HCT116 (cell line): ENCODE results near the gene SPDYE4. TPM values are rescaled to one million over a fixed set of nuclear protein-coding genes. Genes with fewer than 3 reads are reported as not detected.

ENCODE experiments used
- ATAC-seq: fragments of 200-7000 bp; cut with Tn5 transposase; 2 replicates; pipeline ENCODE4 v1.9.1; 2020; ENCODE audit warnings: mild to moderate bottlenecking, moderate library complexity
- BruUV-seq: library from RNA; stranded (reverse); fragments of 400-500 nt; replicated peaks from 2 replicates; lab custom pipeline; 2021; lab: Mats Ljungman, UMichigan
- CTCF ChIA-PET: fragments of 300-600 bp; sonication (Branson Sonifier 250); formaldehyde crosslinking; loops from one replicate; lab custom pipeline; 2021; ENCODE audit warnings: antibody characterized with exemption; lab: Charles Lee
- POLR2A ChIA-PET: fragments of 300-600, 350-600 bp; sonication (Branson Sonifier 250); formaldehyde crosslinking; loops from one replicate; lab custom pipeline; 2021; ENCODE audit warnings: antibody characterized with exemption; lab: Charles Lee
- RAD21 ChIA-PET, 2 experiments: fragments of 300-600 bp; sonication (Branson Sonifier 250); formaldehyde crosslinking; loops; one replicate each; lab custom pipeline; 2023; ENCODE audit warnings: low total read pairs in 2 of 2; ENCODE audit not compliant: uncharacterized antibody in 2 of 2, unreplicated experiment in 2 of 2, low non-redundant PET in 1 of 2; lab: Charles Lee
- DNase-seq: peaks from one replicate; pipeline ENCODE4 v3.0.0-alpha.2; 2010; ENCODE audit warnings: low read depth, low spot score
- H2AFZ ChIP-seq: fragments of 200-600 bp; shearing (Covaris generic), sonication (generic); 2 replicates; pipeline ENCODE4 v1.6.1; 2017; ENCODE audit warnings: low read depth, mixed run types, mixed read lengths, antibody characterized with exemption, low read length; ENCODE audit not compliant: poor library complexity, severe bottlenecking
- H3K27ac ChIP-seq: 2 replicates; pipeline ENCODE4 v1.5.1; 2012; ENCODE audit warnings: low read depth, low read length
- H3K27me3 ChIP-seq: fragments of 200-600 bp; sonication (generic); 2 replicates; pipeline ENCODE4 v1.6.1; 2016; ENCODE audit warnings: mixed run types, low read length, mixed read lengths; ENCODE audit not compliant: insufficient read depth
- H3K36me3 ChIP-seq, 2 experiments: fragments of 200-500 bp in 1 of 2; fragments of 200-600 bp in 1 of 2; sonication (Bioruptor generic) in 1 of 2; sonication (generic) in 1 of 2; 2 replicates each; pipeline versions ENCODE4 v1.5.1 to v1.6.1; 2014 to 2016; ENCODE audit warnings: low read length in 2 of 2, inconsistent platforms in 1 of 2, mixed read lengths in 1 of 2, mixed run types in 1 of 2; ENCODE audit not compliant: insufficient read depth in 2 of 2, control insufficient read depth in 1 of 2
- H3K4me1 ChIP-seq, 2 experiments: fragments of 200-600 bp in 1 of 2; sonication (generic) in 1 of 2; 2 replicates each; pipeline versions ENCODE4 v1.5.1 to v1.6.1; 2012 to 2017; ENCODE audit warnings: low read length in 2 of 2, inconsistent platforms in 1 of 2, mild to moderate bottlenecking in 1 of 2, mixed read lengths in 1 of 2, mixed run types in 1 of 2, moderate library complexity in 1 of 2; ENCODE audit not compliant: insufficient read depth in 2 of 2, control insufficient read depth in 1 of 2
- H3K4me2 ChIP-seq: fragments of 200-600 bp; sonication (generic); 2 replicates; pipeline ENCODE4 v1.6.1; 2017; ENCODE audit warnings: mixed run types, low read length, mixed read lengths
- H3K4me3 ChIP-seq, 2 experiments: fragments of 200-600 bp in 1 of 2; sonication (generic) in 1 of 2; replicated peaks in 1 of 2; 2 replicates each; pipeline ENCODE4 v1.5.1; 2011 to 2016; ENCODE audit warnings: low read length in 2 of 2, control low read depth in 1 of 2, low read depth in 1 of 2, mild to moderate bottlenecking in 1 of 2, mixed read lengths in 1 of 2, mixed run types in 1 of 2
- H3K79me2 ChIP-seq: fragments of 200-600 bp; sonication (generic); 2 replicates; pipeline ENCODE4 v1.6.1; 2017; ENCODE audit warnings: mild to moderate bottlenecking, mixed run types, low read length, moderate library complexity, mixed read lengths; ENCODE audit not compliant: insufficient read depth
- H3K9ac ChIP-seq: fragments of 200-600 bp; sonication (generic); 2 replicates; pipeline ENCODE4 v1.6.1; 2016; ENCODE audit warnings: low read length, mixed read lengths
- H3K9me2 ChIP-seq: fragments of 200-600 bp; sonication (generic), shearing (Covaris generic); 2 replicates; pipeline ENCODE4 v1.6.1; 2017; ENCODE audit warnings: mixed run types, mild to moderate bottlenecking, moderate library complexity; ENCODE audit not compliant: insufficient read depth
- H3K9me3 ChIP-seq, 2 experiments: fragments of 200-500 bp in 1 of 2; fragments of 200-600 bp in 1 of 2; sonication (Bioruptor generic) in 1 of 2; sonication (generic) in 1 of 2; 2 replicates each; pipeline ENCODE4 v1.6.1; 2014 to 2017; ENCODE audit warnings: low read length in 2 of 2, mixed read lengths in 2 of 2, inconsistent platforms in 1 of 2, low read depth in 1 of 2, mild to moderate bottlenecking in 1 of 2, mixed run types in 1 of 2, moderate library complexity in 1 of 2; ENCODE audit not compliant: control insufficient read depth in 1 of 2, insufficient read depth in 1 of 2
- H4K20me1 ChIP-seq: fragments of 200-600 bp; sonication (generic), shearing (Covaris generic); 2 replicates; pipeline ENCODE4 v1.6.1; 2017; ENCODE audit warnings: mixed run types, mild to moderate bottlenecking, moderate library complexity; ENCODE audit not compliant: insufficient read depth
- CBX3 ChIP-seq: IDR thresholded peaks from 2 replicates; pipeline ENCODE4 v1.6.1; 2012; ENCODE audit warnings: low read depth
- CEBPB ChIP-seq: IDR thresholded peaks from 2 replicates; pipeline ENCODE4 v1.6.1; 2012; ENCODE audit warnings: low read depth
- EGR1 ChIP-seq: IDR thresholded peaks from 2 replicates; pipeline ENCODE4 v1.6.1; 2012; ENCODE audit warnings: low read depth
- EZH2 ChIP-seq: fragments of 200-600 bp; sonication (generic); IDR thresholded peaks from 2 replicates; pipeline ENCODE4 v1.6.1; 2017; ENCODE audit warnings: antibody characterized with exemption, mixed run types
- EZH2phosphoT487 ChIP-seq: fragments of 200-600 bp; IDR thresholded peaks from 2 replicates; pipeline ENCODE4 v1.6.1; 2018; ENCODE audit warnings: antibody characterized with exemption, borderline replicate concordance
- FOSL1 ChIP-seq: IDR thresholded peaks from 2 replicates; pipeline ENCODE4 v1.6.1; 2012; ENCODE audit warnings: low read depth
- POLR2A ChIP-seq: IDR thresholded peaks from 2 replicates; pipeline ENCODE4 v1.7.0; 2011; ENCODE audit warnings: borderline replicate concordance; ENCODE audit not compliant: insufficient read depth, insufficient read length; ENCODE audit errors: extremely low read depth
- RAD21 ChIP-seq: IDR thresholded peaks from 2 replicates; pipeline ENCODE4 v1.6.1; 2012; ENCODE audit warnings: low read depth, mild to moderate bottlenecking
- SIN3A ChIP-seq: IDR thresholded peaks from 2 replicates; pipeline ENCODE4 v1.6.1; 2012; ENCODE audit warnings: low read depth
- SP1 ChIP-seq: IDR thresholded peaks from 2 replicates; pipeline ENCODE4 v1.6.1; 2012; ENCODE audit warnings: low read depth
- TCF7L2 ChIP-seq: IDR thresholded peaks from 2 replicates; pipeline ENCODE4 v1.7.0; 2011; ENCODE audit warnings: borderline replicate concordance, inconsistent platforms; ENCODE audit not compliant: insufficient read depth, insufficient read length; ENCODE audit errors: extremely low read depth
- YY1 ChIP-seq: IDR thresholded peaks from 2 replicates; pipeline ENCODE4 v1.6.1; 2011; ENCODE audit warnings: low read length, low read depth, moderate library complexity, mild to moderate bottlenecking; ENCODE audit not compliant: insufficient replicate concordance; ENCODE audit errors: extremely low read depth
- ZFX ChIP-seq: fragments of 450-650 bp; IDR thresholded peaks from 2 replicates; pipeline ENCODE4 v1.6.1; 2017
- ZNF274 ChIP-seq: fragments of 200-500 bp; sonication (Bioruptor generic); IDR thresholded peaks from 2 replicates; pipeline ENCODE4 v1.6.1; 2014; ENCODE audit warnings: mild to moderate bottlenecking, low read depth, low read length, inconsistent platforms
- intact Hi-C: fragments of 100-400 bp; cut with micrococcal nuclease; formaldehyde crosslinking; loops from 2 replicates; pipeline ENCODE4 v1.10.0; 2022
- total RNA-seq: library from RNA; stranded (reverse); gene quantifications from one replicate; pipeline ENCODE4 v1.2.1, GENCODE V29; 2021; ENCODE audit not compliant: unreplicated experiment
- TF ChIP-seq, protein P1 (sequence below): IDR thresholded peaks from 2 replicates; pipeline ENCODE4 v1.6.1; 2011; ENCODE audit warnings: mild to moderate bottlenecking, low read length, moderate library complexity; ENCODE audit not compliant: insufficient replicate concordance; ENCODE audit errors: extremely low read depth
- TF ChIP-seq, protein P2 (sequence below), 3 experiments: fragments of 200-600 bp in 1 of 3; sonication (generic) in 1 of 3; IDR thresholded peaks in 2 of 3; conservative IDR thresholded peaks in 1 of 3; 2 replicates each; pipeline ENCODE4 v1.5.1; 2012 to 2017; ENCODE audit warnings: low read depth in 2 of 3, low read length in 2 of 3, antibody characterized with exemption in 1 of 3, borderline replicate concordance in 1 of 3, control low read depth in 1 of 3, mild to moderate bottlenecking in 1 of 3, mixed read lengths in 1 of 3, mixed run types in 1 of 3, moderate library complexity in 1 of 3; ENCODE audit not compliant: insufficient read depth in 1 of 3

The SPDYE4 gene
- total RNA-seq, 1 experiment from 2014 or later, result not detected

DNA sequence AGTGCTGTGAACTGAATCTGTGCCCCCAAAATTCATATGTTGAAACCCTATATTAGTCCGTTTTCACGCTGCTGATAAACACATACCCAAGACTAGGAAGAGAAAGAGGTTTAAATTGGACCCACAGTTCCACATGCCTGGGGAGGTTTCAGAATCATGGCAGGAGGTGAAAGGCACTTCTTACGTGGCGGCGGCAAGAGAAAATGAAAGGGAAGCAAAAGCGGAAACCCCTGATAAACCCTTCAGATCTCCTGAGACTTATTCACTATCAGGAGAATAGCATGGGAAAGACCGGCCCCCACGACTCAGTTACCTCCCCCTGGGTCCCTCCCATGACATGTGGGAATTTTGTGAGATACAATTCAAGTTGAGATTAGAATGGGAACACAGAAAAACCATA is 3.7 kb upstream of the SPDYE4 start:
- intact Hi-C loops, result no loop called here
- Histone ChIP-seq H2AFZ (no peak overlapping the region), H3K36me3 (no peaks in the 10 kb centered on the region), H3K4me3 (no peak overlapping the region), H3K27ac (no peak overlapping the region), H3K9me3 (no peaks in the 10 kb centered on the region), H4K20me1 (no peaks in the 10 kb centered on the region), H3K9me2 (no peaks in the 10 kb centered on the region), H3K4me1 (no peaks in the 10 kb centered on the region), H3K4me2 (no peak overlapping the region), H3K79me2 (no peaks in the 10 kb centered on the region), H3K9ac (no peak overlapping the region), H3K27me3 (no peaks in the 10 kb centered on the region)
- RAD21 ChIA-PET, result no interaction called here
- no peak for DNase-seq
- no peak for ATAC-seq
- POLR2A ChIA-PET, result no interaction called here
- no TSS peak for BruUV-seq
- no peak for TF ChIP-seq EZH2
- TF ChIP-seq ZNF274, result no peak
- TF ChIP-seq TCF7L2, result no peak
- TF ChIP-seq SP1, result no peak
- TF ChIP-seq EGR1, result no peak
- TF ChIP-seq CBX3, result no peak
- TF ChIP-seq RAD21, result no peak
- TF ChIP-seq, protein P1, sequence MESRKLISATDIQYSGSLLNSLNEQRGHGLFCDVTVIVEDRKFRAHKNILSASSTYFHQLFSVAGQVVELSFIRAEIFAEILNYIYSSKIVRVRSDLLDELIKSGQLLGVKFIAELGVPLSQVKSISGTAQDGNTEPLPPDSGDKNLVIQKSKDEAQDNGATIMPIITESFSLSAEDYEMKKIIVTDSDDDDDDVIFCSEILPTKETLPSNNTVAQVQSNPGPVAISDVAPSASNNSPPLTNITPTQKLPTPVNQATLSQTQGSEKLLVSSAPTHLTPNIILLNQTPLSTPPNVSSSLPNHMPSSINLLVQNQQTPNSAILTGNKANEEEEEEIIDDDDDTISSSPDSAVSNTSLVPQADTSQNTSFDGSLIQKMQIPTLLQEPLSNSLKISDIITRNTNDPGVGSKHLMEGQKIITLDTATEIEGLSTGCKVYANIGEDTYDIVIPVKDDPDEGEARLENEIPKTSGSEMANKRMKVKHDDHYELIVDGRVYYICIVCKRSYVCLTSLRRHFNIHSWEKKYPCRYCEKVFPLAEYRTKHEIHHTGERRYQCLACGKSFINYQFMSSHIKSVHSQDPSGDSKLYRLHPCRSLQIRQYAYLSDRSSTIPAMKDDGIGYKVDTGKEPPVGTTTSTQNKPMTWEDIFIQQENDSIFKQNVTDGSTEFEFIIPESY, result no peak
- TF ChIP-seq ZFX, result no peak
- TF ChIP-seq POLR2A, result no peak
- TF ChIP-seq, protein P2, sequence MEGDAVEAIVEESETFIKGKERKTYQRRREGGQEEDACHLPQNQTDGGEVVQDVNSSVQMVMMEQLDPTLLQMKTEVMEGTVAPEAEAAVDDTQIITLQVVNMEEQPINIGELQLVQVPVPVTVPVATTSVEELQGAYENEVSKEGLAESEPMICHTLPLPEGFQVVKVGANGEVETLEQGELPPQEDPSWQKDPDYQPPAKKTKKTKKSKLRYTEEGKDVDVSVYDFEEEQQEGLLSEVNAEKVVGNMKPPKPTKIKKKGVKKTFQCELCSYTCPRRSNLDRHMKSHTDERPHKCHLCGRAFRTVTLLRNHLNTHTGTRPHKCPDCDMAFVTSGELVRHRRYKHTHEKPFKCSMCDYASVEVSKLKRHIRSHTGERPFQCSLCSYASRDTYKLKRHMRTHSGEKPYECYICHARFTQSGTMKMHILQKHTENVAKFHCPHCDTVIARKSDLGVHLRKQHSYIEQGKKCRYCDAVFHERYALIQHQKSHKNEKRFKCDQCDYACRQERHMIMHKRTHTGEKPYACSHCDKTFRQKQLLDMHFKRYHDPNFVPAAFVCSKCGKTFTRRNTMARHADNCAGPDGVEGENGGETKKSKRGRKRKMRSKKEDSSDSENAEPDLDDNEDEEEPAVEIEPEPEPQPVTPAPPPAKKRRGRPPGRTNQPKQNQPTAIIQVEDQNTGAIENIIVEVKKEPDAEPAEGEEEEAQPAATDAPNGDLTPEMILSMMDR (IDR thresholded peaks at IDR 0.05 in 2 of 3, conservative IDR thresholded peaks at IDR 0.05 in 1 of 3; ENCODE audit: borderline replicate concordance in 1 of 3, insufficient read depth in 1 of 3, low read depth in 2 of 3, low read length in 2 of 3), result no peak
- TF ChIP-seq CEBPB, result no peak
- TF ChIP-seq EZH2phosphoT487, result no peak
- TF ChIP-seq YY1, result no peak
- no peak for TF ChIP-seq SIN3A
- TF ChIP-seq FOSL1, result no peak
- CTCF ChIA-PET, result no interaction called here
